GM19240 (cell line): ENCODE measurements around the gene COL5A1.
"Not testable (repeated sequence)": the region's sequence is repeated elsewhere in the genome, so short reads cannot be mapped to it uniquely, and the experiment has no call there.

ENCODE experiments used
- DNase-seq: peaks from one replicate; pipeline ENCODE4 v3.0.0; 2011; ENCODE audit warnings: low spot score; ENCODE audit not compliant: insufficient read length

Gene COL5A1

GRCh38 chr9:134707731-134708671, 66.4 kb downstream of the COL5A1 start:
- no peak for DNase-seq

- DNase-seq, result no peak
These were observed 67.1 kb downstream of the COL5A1 start for GRCh38 chr9:134708672-134709038.

- no peak for DNase-seq
These were observed 68.1 kb downstream of the COL5A1 start for GRCh38 chr9:134709512-134710270.

- DNase-seq, result no peak
These were observed 68.6 kb downstream of the COL5A1 start for GRCh38 chr9:134710271-134710540.

GRCh38 chr9:134710901-134711300, 69.3 kb downstream of the COL5A1 start:
- DNase-seq, result no peak

GRCh38 chr9:134712243-134712642, 70.6 kb downstream of the COL5A1 start:
- DNase-seq, result no peak

GRCh38 chr9:134712926-134713325, 71.3 kb downstream of the COL5A1 start:
- no peak for DNase-seq

- not testable (repeated sequence) for DNase-seq
These were observed 73.9 kb downstream of the COL5A1 start for GRCh38 chr9:134715536-134715935.

GRCh38 chr9:134716067-134716466, 74.5 kb downstream of the COL5A1 start:
- DNase-seq, result no peak

- no peak for DNase-seq
These were observed 75.5 kb downstream of the COL5A1 start for GRCh38 chr9:134717056-134717455.

- no peak for DNase-seq
These were observed 76.5 kb downstream of the COL5A1 start for GRCh38 chr9:134717924-134718645.

GRCh38 chr9:134719331-134719730, 77.7 kb downstream of the COL5A1 start:
- DNase-seq, result no peak

- DNase-seq, result no peak
These were observed 78.6 kb downstream of the COL5A1 start for GRCh38 chr9:134720136-134720753.

GRCh38 chr9:134720796-134721195, 79.2 kb downstream of the COL5A1 start:
- no peak for DNase-seq

GRCh38 chr9:134721344-134721743, 79.7 kb downstream of the COL5A1 start:
- DNase-seq, result no peak

GRCh38 chr9:134722120-134722701, 80.6 kb downstream of the COL5A1 start:
- no peak for DNase-seq

GRCh38 chr9:134723037-134723436, 81.4 kb downstream of the COL5A1 start:
- DNase-seq, result no peak

GRCh38 chr9:134723491-134724190, 82.0 kb downstream of the COL5A1 start:
- no peak for DNase-seq

- no peak for DNase-seq
These were observed 82.8 kb downstream of the COL5A1 start for GRCh38 chr9:134724202-134724911.
